WTC11 (cell line): ENCODE results near the gene VAC14. TPM values are rescaled to one million over a fixed set of nuclear protein-coding genes. Genes with fewer than 3 reads are reported as not detected.

Experiments used
- ATAC-seq: fragments of 200-7000 bp; cut with Tn5 transposase; 2 replicates; pipeline ENCODE4 v1.10.0; 2021; ENCODE audit warnings: mild to moderate bottlenecking, moderate library complexity
- CTCF ChIA-PET: fragments of 300-600 bp; sonication (Branson Sonifier 250); formaldehyde crosslinking; loops from one replicate; lab custom pipeline; 2021; ENCODE audit warnings: antibody characterized with exemption; lab: Charles Lee
- POLR2A ChIA-PET: fragments of 350-600 bp; sonication (Branson Sonifier 250); formaldehyde crosslinking; loops from one replicate; lab custom pipeline; 2021; ENCODE audit warnings: antibody characterized with exemption; lab: Charles Lee
- DNase-seq: peaks from one replicate; pipeline ENCODE4 v3.0.0; 2021; ENCODE audit warnings: low spot score
- H3K27ac Mint-ChIP-seq: 2 replicates; pipeline ENCODE4 v1.8.0; 2021; ENCODE audit warnings: mixed read lengths
- H3K27me3 Mint-ChIP-seq: 2 replicates; pipeline ENCODE4 v1.8.0; 2021; ENCODE audit warnings: low read depth, mild to moderate bottlenecking, moderate library complexity, mixed read lengths
- H3K36me3 Mint-ChIP-seq: 2 replicates; pipeline ENCODE4 v1.8.0; 2021; ENCODE audit warnings: mixed read lengths
- H3K4me1 Mint-ChIP-seq: 2 replicates; pipeline ENCODE4 v1.8.0; 2022; ENCODE audit warnings: mixed read lengths
- H3K4me3 Mint-ChIP-seq: 2 replicates; pipeline ENCODE4 v1.8.0; 2021; ENCODE audit warnings: mild to moderate bottlenecking, moderate library complexity, mixed read lengths
- H3K9me3 Mint-ChIP-seq: 2 replicates; pipeline ENCODE4 v1.8.0; 2021; ENCODE audit warnings: mixed read lengths
- CREM ChIP-seq: sonication (generic); formaldehyde crosslinking; IDR thresholded peaks from 2 replicates; pipeline ENCODE4 v1.8.1; 2022; ENCODE audit warnings: mild to moderate bottlenecking, missing genetic modification reagents, moderate library complexity
- EMX1 ChIP-seq: fragments of 250-450 bp; sonication (Bioruptor Pico); IDR thresholded peaks from 2 replicates; pipeline ENCODE4 v1.8.0; 2021; ENCODE audit warnings: mild to moderate bottlenecking
- HMGA2 ChIP-seq: fragments of 250-450 bp; sonication (Bioruptor Pico); IDR thresholded peaks from 2 replicates; pipeline ENCODE4 v1.4.0; 2021; ENCODE audit warnings: mild to moderate bottlenecking, moderate library complexity
- RELA ChIP-seq: sonication (generic); formaldehyde crosslinking; IDR thresholded peaks from 2 replicates; pipeline ENCODE4 v1.8.1; 2022; ENCODE audit warnings: missing genetic modification reagents, mild to moderate bottlenecking, borderline replicate concordance
- ZNF121 ChIP-seq: sonication (generic); formaldehyde crosslinking; IDR thresholded peaks from 2 replicates; pipeline ENCODE4 v1.8.0; 2023; ENCODE audit warnings: missing genetic modification reagents
- total RNA-seq: library from RNA; stranded (reverse); gene quantifications from 3 replicates; pipeline ENCODE4 v1.2.3, GENCODE V29; 2021
- TF ChIP-seq, protein P1 (sequence below): fragments of 250-450 bp; sonication (Bioruptor Pico); IDR thresholded peaks from 2 replicates; pipeline ENCODE4 v1.9.0; 2021; ENCODE audit warnings: moderate library complexity, mild to moderate bottlenecking, inconsistent platforms, borderline replicate concordance
- TF ChIP-seq, protein P2 (sequence below): sonication (generic); formaldehyde crosslinking; IDR thresholded peaks from 2 replicates; pipeline ENCODE4 v1.8.1; 2022; ENCODE audit warnings: missing genetic modification reagents, borderline replicate concordance
- TF ChIP-seq, protein P3 (sequence below): sonication (generic); formaldehyde crosslinking; IDR thresholded peaks from 2 replicates; pipeline ENCODE4 v1.8.1; 2023; ENCODE audit warnings: mild to moderate bottlenecking, missing genetic modification reagents, moderate library complexity
- TF ChIP-seq, protein P4 (sequence below): fragments of 250-450 bp; sonication (Bioruptor Pico); IDR thresholded peaks from 2 replicates; pipeline ENCODE4 v1.9.0; 2021; ENCODE audit warnings: mild to moderate bottlenecking
- TF ChIP-seq, protein P5 (sequence below): sonication (generic); formaldehyde crosslinking; IDR thresholded peaks from 2 replicates; pipeline ENCODE4 v1.8.0; 2022; ENCODE audit warnings: mild to moderate bottlenecking, missing genetic modification reagents
- TF ChIP-seq, protein P6 (sequence below): sonication (generic); formaldehyde crosslinking; IDR thresholded peaks from 2 replicates; pipeline ENCODE4 v1.8.1; 2023; ENCODE audit warnings: mild to moderate bottlenecking, missing genetic modification reagents, moderate library complexity
- TF ChIP-seq, protein P7 (sequence below): sonication (generic); formaldehyde crosslinking; IDR thresholded peaks from 2 replicates; pipeline ENCODE4 v1.8.0; 2023; ENCODE audit warnings: mild to moderate bottlenecking, missing genetic modification reagents
- TF ChIP-seq, protein P8 (sequence below): fragments of 250-450 bp; sonication (Bioruptor Pico); conservative IDR thresholded peaks from 2 replicates; pipeline ENCODE4 v1.9.0; 2021; ENCODE audit warnings: mild to moderate bottlenecking

Gene VAC14
- total RNA-seq, 1 experiment from 2014 or later: 60.1 TPM

DNA sequence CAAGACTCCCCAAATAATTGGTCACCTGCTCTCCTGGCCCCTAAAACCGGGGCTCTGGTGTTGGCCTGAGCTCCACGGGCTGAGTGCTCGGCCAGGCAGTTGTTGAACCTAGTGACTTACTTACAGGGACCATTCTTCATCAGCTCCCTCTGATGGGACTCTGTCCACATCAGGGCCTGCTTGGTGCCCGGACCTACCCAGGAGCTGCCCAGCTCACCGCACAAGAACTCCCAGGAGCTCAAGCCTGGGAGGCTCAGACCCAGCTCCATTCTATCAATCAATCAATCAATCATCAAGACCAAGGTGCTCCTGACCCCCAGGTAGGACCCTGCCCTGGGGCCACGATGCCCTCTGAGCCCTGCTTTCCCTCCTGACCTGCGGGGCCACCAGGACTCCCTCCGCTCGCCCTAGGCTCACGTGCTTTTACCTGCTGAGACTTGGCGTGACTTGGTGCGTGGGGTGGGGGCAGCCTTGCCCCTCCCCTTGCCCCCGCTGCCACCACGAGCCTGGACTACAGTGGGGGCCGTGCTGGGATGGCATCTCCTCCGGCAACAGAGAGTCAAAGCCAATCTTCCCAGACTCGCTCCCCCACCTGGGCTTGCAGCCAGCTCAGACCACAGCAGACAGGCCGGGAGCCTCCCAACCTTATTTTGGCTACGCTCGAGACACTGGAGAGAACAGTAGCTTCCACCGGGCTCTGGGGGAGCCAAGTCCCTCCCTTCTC lies 138.9 kb downstream of the VAC14 start:
- ChIA-PET POLR2A (no interaction called here), CTCF (interaction anchor here (0.6 to 1.7 kb wide), 6 partner anchors 8 to 136 kb away, joined by 3 to 5 read pairs (median 4); no protein-coding TSS in a partner anchor)
- no peak for ATAC-seq
- Mint-ChIP-seq H3K27me3 (no peaks in the 10 kb centered on the region), H3K36me3 (peaks cover 13% of the 10 kb centered on the region), H3K27ac (no peak overlapping the region), H3K9me3 (peaks cover 4% of the 10 kb centered on the region)
- TF ChIP-seq, protein P1, sequence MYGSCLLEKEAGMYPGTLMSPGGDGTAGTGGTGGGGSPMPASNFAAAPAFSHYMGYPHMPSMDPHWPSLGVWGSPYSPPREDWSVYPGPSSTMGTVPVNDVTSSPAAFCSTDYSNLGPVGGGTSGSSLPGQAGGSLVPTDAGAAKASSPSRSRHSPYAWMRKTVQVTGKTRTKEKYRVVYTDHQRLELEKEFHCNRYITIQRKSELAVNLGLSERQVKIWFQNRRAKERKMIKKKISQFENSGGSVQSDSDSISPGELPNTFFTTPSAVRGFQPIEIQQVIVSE (CRISPR knock-in tag): no peak
- no peak for TF ChIP-seq ZNF121 (CRISPR knock-in tag)
- TF ChIP-seq, protein P2, sequence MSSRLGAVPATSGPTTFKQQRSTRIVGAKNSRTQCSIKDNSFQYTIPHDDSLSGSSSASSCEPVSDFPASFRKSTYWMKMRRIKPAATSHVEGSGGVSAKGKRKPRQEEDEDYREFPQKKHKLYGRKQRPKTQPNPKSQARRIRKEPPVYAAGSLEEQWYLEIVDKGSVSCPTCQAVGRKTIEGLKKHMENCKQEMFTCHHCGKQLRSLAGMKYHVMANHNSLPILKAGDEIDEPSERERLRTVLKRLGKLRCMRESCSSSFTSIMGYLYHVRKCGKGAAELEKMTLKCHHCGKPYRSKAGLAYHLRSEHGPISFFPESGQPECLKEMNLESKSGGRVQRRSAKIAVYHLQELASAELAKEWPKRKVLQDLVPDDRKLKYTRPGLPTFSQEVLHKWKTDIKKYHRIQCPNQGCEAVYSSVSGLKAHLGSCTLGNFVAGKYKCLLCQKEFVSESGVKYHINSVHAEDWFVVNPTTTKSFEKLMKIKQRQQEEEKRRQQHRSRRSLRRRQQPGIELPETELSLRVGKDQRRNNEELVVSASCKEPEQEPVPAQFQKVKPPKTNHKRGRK: no peak
- TF ChIP-seq, protein P3, sequence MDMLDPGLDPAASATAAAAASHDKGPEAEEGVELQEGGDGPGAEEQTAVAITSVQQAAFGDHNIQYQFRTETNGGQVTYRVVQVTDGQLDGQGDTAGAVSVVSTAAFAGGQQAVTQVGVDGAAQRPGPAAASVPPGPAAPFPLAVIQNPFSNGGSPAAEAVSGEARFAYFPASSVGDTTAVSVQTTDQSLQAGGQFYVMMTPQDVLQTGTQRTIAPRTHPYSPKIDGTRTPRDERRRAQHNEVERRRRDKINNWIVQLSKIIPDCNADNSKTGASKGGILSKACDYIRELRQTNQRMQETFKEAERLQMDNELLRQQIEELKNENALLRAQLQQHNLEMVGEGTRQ (CRISPR knock-in tag): no peak
- no peak for TF ChIP-seq RELA
- TF ChIP-seq, protein P4, sequence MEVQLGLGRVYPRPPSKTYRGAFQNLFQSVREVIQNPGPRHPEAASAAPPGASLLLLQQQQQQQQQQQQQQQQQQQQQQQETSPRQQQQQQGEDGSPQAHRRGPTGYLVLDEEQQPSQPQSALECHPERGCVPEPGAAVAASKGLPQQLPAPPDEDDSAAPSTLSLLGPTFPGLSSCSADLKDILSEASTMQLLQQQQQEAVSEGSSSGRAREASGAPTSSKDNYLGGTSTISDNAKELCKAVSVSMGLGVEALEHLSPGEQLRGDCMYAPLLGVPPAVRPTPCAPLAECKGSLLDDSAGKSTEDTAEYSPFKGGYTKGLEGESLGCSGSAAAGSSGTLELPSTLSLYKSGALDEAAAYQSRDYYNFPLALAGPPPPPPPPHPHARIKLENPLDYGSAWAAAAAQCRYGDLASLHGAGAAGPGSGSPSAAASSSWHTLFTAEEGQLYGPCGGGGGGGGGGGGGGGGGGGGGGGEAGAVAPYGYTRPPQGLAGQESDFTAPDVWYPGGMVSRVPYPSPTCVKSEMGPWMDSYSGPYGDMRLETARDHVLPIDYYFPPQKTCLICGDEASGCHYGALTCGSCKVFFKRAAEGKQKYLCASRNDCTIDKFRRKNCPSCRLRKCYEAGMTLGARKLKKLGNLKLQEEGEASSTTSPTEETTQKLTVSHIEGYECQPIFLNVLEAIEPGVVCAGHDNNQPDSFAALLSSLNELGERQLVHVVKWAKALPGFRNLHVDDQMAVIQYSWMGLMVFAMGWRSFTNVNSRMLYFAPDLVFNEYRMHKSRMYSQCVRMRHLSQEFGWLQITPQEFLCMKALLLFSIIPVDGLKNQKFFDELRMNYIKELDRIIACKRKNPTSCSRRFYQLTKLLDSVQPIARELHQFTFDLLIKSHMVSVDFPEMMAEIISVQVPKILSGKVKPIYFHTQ: no peak
- TF ChIP-seq, protein P5, sequence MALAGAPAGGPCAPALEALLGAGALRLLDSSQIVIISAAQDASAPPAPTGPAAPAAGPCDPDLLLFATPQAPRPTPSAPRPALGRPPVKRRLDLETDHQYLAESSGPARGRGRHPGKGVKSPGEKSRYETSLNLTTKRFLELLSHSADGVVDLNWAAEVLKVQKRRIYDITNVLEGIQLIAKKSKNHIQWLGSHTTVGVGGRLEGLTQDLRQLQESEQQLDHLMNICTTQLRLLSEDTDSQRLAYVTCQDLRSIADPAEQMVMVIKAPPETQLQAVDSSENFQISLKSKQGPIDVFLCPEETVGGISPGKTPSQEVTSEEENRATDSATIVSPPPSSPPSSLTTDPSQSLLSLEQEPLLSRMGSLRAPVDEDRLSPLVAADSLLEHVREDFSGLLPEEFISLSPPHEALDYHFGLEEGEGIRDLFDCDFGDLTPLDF (CRISPR knock-in tag): no peak
- TF ChIP-seq, protein P6, sequence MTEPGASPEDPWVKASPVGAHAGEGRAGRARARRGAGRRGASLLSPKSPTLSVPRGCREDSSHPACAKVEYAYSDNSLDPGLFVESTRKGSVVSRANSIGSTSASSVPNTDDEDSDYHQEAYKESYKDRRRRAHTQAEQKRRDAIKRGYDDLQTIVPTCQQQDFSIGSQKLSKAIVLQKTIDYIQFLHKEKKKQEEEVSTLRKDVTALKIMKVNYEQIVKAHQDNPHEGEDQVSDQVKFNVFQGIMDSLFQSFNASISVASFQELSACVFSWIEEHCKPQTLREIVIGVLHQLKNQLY (CRISPR knock-in tag): no peak
- TF ChIP-seq, protein P7, sequence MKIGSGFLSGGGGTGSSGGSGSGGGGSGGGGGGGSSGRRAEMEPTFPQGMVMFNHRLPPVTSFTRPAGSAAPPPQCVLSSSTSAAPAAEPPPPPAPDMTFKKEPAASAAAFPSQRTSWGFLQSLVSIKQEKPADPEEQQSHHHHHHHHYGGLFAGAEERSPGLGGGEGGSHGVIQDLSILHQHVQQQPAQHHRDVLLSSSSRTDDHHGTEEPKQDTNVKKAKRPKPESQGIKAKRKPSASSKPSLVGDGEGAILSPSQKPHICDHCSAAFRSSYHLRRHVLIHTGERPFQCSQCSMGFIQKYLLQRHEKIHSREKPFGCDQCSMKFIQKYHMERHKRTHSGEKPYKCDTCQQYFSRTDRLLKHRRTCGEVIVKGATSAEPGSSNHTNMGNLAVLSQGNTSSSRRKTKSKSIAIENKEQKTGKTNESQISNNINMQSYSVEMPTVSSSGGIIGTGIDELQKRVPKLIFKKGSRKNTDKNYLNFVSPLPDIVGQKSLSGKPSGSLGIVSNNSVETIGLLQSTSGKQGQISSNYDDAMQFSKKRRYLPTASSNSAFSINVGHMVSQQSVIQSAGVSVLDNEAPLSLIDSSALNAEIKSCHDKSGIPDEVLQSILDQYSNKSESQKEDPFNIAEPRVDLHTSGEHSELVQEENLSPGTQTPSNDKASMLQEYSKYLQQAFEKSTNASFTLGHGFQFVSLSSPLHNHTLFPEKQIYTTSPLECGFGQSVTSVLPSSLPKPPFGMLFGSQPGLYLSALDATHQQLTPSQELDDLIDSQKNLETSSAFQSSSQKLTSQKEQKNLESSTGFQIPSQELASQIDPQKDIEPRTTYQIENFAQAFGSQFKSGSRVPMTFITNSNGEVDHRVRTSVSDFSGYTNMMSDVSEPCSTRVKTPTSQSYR (CRISPR knock-in tag): no peak
- no peak for TF ChIP-seq HMGA2
- TF ChIP-seq EMX1 (CRISPR knock-in tag): no peak
- TF ChIP-seq, protein P8, sequence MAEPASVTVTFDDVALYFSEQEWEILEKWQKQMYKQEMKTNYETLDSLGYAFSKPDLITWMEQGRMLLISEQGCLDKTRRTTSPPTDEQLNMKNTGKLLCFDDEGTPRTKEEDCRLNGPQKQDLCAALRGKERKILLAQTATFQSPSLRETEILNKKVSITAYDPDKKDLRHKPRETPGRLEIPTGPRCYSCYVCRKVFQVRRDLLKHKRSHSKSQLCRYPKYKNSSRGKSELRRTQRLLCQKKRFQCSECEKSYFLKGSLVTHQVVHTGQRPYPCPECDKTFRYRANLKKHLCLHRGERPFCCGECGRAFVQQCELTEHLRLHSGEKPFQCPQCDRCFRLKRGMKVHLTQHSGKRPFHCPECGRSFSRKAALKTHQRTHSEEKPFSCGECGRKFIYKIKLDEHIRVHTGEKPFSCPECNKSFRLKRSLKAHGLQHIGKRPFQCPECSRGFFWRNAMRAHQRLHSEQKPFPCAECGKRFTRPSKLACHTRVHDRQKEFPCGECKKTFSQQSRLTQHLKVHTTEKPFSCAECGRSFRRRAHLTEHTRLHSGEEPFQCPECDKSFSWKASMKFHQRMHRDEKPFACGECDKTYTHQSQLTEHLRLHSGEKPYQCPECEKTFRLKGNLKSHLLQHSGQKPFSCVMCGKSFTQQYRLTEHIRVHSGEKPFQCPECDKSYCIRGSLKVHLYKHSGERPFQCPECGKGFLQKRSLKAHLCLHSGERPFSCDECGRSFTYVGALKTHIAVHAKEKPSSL: no peak
- no peak for TF ChIP-seq CREM (CRISPR knock-in tag)
- TF ChIP-seq, all 79 proteins: peak for 0
- H3K4me1 Mint-ChIP-seq: peaks cover 13% of the 10 kb centered on the region
- H3K4me3 Mint-ChIP-seq: no peak overlapping the region
- no peak for DNase-seq
